SU-DHL-6 (cell line): ENCODE results near the gene TRPM3.

Experiments used
- CTCF ChIP-seq: fragments of 200-600 bp; sonication (generic); IDR thresholded peaks from one replicate; pipeline ENCODE4 v1.5.1; 2017; ENCODE audit warnings: antibody characterized with exemption, mild to moderate bottlenecking, low read length, moderate library complexity; ENCODE audit not compliant: insufficient read depth, poor library complexity, severe bottlenecking
- EZH2phosphoT487 ChIP-seq: fragments of 200-600 bp; sonication (generic), shearing (Covaris generic); conservative IDR thresholded peaks from 2 replicates; pipeline ENCODE4 v1.6.1; 2018; ENCODE audit warnings: mild to moderate bottlenecking, antibody characterized with exemption, low read length, moderate library complexity, mixed read lengths

GRCh38 chr9:70531311-70531710 lies 590.1 kb downstream of the TRPM3 start:
- TF ChIP-seq CTCF (no peak), EZH2phosphoT487 (no peak)
